ENCODE results near the gene STARD10.
"Not testable (repeated sequence)": the region's sequence is repeated elsewhere in the genome, so short reads cannot be mapped to it uniquely, and the experiment has no call there.

DNA sequence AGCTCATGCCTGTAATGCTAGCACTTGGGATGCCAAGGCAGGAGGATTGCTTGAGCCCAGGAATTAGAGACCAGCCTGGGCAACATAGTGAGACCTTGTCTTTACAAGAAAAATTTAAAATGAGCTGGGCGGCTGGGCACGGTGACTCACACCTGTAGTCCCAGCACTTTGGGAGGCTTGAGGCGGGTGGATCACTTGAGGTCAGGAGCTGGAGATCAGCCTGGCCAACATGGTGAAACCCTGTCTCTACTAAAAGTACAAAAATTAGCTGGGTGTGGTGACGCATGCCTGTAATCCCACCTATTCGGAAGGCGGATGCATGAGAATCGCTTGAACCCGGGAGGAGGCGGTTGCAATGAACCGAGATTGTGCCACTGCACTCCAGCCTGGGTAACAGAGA lies 17.8 kb upstream of the STARD10 start:
- TF ChIP-seq, protein P1, sequence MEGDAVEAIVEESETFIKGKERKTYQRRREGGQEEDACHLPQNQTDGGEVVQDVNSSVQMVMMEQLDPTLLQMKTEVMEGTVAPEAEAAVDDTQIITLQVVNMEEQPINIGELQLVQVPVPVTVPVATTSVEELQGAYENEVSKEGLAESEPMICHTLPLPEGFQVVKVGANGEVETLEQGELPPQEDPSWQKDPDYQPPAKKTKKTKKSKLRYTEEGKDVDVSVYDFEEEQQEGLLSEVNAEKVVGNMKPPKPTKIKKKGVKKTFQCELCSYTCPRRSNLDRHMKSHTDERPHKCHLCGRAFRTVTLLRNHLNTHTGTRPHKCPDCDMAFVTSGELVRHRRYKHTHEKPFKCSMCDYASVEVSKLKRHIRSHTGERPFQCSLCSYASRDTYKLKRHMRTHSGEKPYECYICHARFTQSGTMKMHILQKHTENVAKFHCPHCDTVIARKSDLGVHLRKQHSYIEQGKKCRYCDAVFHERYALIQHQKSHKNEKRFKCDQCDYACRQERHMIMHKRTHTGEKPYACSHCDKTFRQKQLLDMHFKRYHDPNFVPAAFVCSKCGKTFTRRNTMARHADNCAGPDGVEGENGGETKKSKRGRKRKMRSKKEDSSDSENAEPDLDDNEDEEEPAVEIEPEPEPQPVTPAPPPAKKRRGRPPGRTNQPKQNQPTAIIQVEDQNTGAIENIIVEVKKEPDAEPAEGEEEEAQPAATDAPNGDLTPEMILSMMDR (IDR thresholded peaks at IDR 0.05; ENCODE audit: insufficient read depth, low read depth, low read length), result not testable (repeated sequence)
- not testable (repeated sequence) for TF ChIP-seq EZH2 (IDR thresholded peaks at IDR 0.05; ENCODE audit: insufficient read depth, low read length)

Data from astrocyte (in vitro differentiated cells and primary cell).